ENCODE measurements around the gene STARD6. TPM values are rescaled to one million over a fixed set of nuclear protein-coding genes. Genes with fewer than 3 reads are reported as not detected.

Gene STARD6
- total and polyA plus RNA-seq, 8 donors: 0.42 to 0.43 TPM; not detected in 6

DNA sequence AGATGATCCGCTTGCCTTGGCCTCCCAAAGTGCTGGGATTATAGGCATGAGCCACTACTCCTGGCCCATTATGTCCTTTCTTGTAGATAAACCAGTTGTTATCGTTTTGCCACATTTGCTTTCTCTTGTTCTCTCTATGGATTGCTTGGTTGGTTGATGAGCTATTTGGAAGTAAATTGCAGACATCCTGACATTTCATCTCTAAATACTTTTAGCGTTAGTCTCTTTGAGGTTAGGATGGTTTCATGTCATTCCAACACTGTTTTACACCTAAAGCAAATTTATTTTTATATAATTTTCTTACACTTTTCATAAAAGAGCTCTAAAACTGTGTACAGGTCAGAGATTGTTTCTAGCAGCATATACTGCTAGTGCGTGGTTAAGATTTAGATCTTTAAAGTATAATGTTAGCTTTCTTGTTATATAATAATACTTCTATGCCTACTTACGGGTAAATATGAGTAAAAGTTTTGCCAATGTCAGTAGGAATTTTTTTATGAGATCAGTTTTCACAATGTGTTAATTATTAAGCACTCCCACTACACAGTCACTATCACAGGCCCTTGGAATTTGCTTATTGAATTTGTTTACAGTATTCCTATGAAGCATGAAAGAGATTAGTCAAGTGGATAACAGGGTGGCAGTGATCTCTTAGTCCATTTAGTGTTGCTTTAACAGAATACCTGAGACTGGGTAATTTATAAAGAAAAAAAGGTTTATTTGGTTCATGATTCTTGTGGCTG lies 78.0 kb downstream of the STARD6 start:
- intact Hi-C loops (cut with DNase I): no loop called here
- Histone ChIP-seq H3K27me3 (no peaks in the 10 kb centered on the region), H3K9me3 (no peaks in the 10 kb centered on the region), H3K27ac (no peak overlapping the region), H3K4me1 (no peaks in the 10 kb centered on the region), H3K4me3 (no peak overlapping the region), H3K36me3 (peaks cover 0 to 48% of the 10 kb centered on the region in 2 donors)
- ATAC-seq (no peak), DNase-seq (no peak)
- TF ChIP-seq, protein P1, sequence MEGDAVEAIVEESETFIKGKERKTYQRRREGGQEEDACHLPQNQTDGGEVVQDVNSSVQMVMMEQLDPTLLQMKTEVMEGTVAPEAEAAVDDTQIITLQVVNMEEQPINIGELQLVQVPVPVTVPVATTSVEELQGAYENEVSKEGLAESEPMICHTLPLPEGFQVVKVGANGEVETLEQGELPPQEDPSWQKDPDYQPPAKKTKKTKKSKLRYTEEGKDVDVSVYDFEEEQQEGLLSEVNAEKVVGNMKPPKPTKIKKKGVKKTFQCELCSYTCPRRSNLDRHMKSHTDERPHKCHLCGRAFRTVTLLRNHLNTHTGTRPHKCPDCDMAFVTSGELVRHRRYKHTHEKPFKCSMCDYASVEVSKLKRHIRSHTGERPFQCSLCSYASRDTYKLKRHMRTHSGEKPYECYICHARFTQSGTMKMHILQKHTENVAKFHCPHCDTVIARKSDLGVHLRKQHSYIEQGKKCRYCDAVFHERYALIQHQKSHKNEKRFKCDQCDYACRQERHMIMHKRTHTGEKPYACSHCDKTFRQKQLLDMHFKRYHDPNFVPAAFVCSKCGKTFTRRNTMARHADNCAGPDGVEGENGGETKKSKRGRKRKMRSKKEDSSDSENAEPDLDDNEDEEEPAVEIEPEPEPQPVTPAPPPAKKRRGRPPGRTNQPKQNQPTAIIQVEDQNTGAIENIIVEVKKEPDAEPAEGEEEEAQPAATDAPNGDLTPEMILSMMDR (IDR thresholded peaks at IDR 0.05): no peak

DNA sequence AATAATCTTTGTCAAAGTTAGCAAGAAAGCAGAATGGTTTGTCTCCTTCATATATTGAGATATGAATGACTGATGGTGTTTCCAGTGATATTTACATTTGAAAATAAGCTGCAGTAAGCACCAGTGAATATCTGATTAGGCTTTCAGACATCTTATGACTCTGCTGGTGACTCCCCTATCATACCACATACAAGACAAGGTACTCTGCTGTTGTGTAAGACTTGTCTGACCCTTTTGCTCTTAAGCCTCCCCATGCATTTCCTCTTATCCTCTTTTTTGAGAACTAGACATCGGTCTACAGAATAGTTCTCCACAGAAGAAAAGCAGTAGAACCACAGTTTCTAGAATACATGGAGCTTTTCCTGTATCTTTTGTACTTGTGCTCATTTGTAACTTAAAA lies 79.0 kb downstream of the STARD6 start:
- H3K27ac ChIP-seq: no peak overlapping the region
- intact Hi-C loops (cut with DNase I): no loop called here
- H3K4me3 ChIP-seq: no peak overlapping the region
- TF ChIP-seq, protein P1 (IDR thresholded peaks at IDR 0.05): no peak
- no peaks in the 10 kb centered on the region for H3K27me3 ChIP-seq
- ATAC-seq: no peak
- no peaks in the 10 kb centered on the region for H3K9me3 ChIP-seq
- no peak for DNase-seq
- peaks cover 0 to 38% of the 10 kb centered on the region in 2 donors for H3K36me3 ChIP-seq
- H3K4me1 ChIP-seq: no peaks in the 10 kb centered on the region

DNA sequence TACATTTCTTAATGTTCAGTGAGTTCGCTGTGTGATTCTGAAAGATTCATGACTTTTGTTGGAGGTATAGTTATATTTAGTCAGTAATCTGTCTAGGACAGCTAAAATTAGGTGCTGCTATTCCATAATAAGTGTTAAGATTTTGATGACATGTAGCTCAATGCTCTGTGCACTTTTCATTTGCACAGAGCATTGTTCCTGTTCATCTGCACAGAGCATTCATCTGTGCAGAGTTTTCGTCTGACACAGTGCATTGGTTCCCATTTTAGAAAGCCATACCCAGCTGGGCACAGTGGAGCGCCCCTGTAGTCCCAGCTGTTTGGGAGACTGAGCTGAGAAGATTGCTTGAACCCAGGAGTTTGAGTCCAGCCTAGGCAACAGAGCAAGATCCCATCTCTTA lies 79.8 kb downstream of the STARD6 start:
- no peak overlapping the region for H3K27ac ChIP-seq
- TF ChIP-seq, protein P1 (IDR thresholded peaks at IDR 0.05): no peak
- ATAC-seq (no peak), DNase-seq (no peak)
- H3K4me3 ChIP-seq: no peak overlapping the region
- intact Hi-C loops (cut with DNase I): no loop called here
- H3K4me1 ChIP-seq: no peaks in the 10 kb centered on the region
- peaks cover 0 to 33% of the 10 kb centered on the region in 2 donors for H3K36me3 ChIP-seq
- no peaks in the 10 kb centered on the region for H3K9me3 ChIP-seq
- no peaks in the 10 kb centered on the region for H3K27me3 ChIP-seq

Other genes with a start within 250 kb of the STARD6 start
- gene MBD2, start 133.2 kb downstream of the STARD6 start, total RNA-seq: 10 to 100 TPM; 63.5 to 89.6 TPM
- gene MBD2, start 133.2 kb downstream of the STARD6 start, polyA plus RNA-seq (ENCODE audit: insufficient read length in 6 of 6): 10 to 100 TPM; 62.3 to 82.3 (median 76.3) TPM
- 10 to 100 TPM; 24.4 to 24.9 TPM for gene POLI, start 88.3 kb downstream of the STARD6 start, total RNA-seq
- 10 to 100 TPM; 66.2 to 94.9 (median 84.4) TPM for gene POLI, start 88.3 kb downstream of the STARD6 start, polyA plus RNA-seq (ENCODE audit: insufficient read length in 6 of 6)
- 1 to 10 TPM; 4.2 to 4.8 TPM for gene C18orf54, start within 50 bp of the STARD6 start, total RNA-seq
- gene C18orf54, start within 50 bp of the STARD6 start, polyA plus RNA-seq (ENCODE audit: insufficient read length in 6 of 6): 10 to 100 TPM; 10.4 to 18.5 (median 14.6) TPM
- not detected for gene DYNAP, start 233.4 kb upstream of the STARD6 start, total RNA-seq
- under 1 TPM in 4 of 6 donors, not detected in 2; 0.09 to 0.16 (median 0.11) TPM for gene DYNAP, start 233.4 kb upstream of the STARD6 start, polyA plus RNA-seq (ENCODE audit: insufficient read length in 6 of 6)